ENCODE data around the gene SIL1. TPM values are rescaled to one million over a fixed set of nuclear protein-coding genes. Genes with fewer than 3 reads are reported as not detected.
"Not testable (repeated sequence)": the region's sequence is repeated elsewhere in the genome, so short reads cannot be mapped to it uniquely, and the experiment has no call there.

The SIL1 gene
- polyA plus RNA-seq, 2 of the 4 experiments (the other 2 are of a cell fraction), result 27.6 to 45.5 TPM

DNA sequence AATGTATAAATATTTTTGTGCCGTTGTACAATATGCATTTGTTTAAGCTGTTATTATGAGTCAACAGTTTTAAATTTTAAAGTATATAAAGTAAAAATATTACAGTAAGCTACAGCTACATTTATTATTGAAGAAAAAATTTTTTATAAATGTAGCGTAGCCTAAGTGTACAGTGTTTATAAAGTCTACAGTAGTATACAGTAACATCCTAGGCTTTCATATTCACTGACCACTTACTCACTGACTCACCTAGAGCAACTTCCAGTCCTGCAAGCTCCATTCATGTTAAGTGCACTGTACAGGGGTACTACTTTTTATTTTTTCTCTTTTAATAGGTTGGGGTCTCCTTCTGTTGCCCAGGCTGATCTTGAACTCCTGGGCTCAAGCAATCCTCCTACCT lies 30.6 kb downstream of the SIL1 start:
- H3K27ac ChIP-seq, result no peak overlapping the region
- ATAC-seq (no peak), FAIRE-seq (no peak), DNase-seq (ENCODE audit: low read depth in 1 of 2, low spot score in 1 of 2) (no peak)
- 0 out of 3 replicates have a peak, but pooled peaks cover 4% of the 10 kb centered on the region for H3K4me1 ChIP-seq
- ChIA-PET POLR2A (no interaction called here), CTCF (interaction anchor here (1.2 kb wide), 1 partner anchor 47 kb away, joined by 3 read pairs; no protein-coding TSS in a partner anchor)
- no peak overlapping the region for H3K4me3 ChIP-seq
- peaks cover 3% of the 10 kb centered on the region; the same call in 1 of the 3 replicates for H3K9me3 ChIP-seq
- TF ChIP-seq, protein P1, sequence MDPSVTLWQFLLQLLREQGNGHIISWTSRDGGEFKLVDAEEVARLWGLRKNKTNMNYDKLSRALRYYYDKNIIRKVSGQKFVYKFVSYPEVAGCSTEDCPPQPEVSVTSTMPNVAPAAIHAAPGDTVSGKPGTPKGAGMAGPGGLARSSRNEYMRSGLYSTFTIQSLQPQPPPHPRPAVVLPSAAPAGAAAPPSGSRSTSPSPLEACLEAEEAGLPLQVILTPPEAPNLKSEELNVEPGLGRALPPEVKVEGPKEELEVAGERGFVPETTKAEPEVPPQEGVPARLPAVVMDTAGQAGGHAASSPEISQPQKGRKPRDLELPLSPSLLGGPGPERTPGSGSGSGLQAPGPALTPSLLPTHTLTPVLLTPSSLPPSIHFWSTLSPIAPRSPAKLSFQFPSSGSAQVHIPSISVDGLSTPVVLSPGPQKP (IDR thresholded peaks at IDR 0.05; ENCODE audit: low read depth, low read length), result no peak
- TF ChIP-seq HOXA7 (CRISPR knock-in tag; IDR thresholded peaks at IDR 0.05) (no peak), EHMT2 (IDR thresholded peaks at IDR 0.05; ENCODE audit: low read depth) (no peak), CHD2 (IDR thresholded peaks at IDR 0.05; ENCODE audit: low read length, partially characterized antibody) (no peak), POLR2AphosphoS2 (conservative IDR thresholded peaks at IDR 0.05; ENCODE audit: low read length) (no peak)
- no peak overlapping the region for H3K4me2 ChIP-seq
- WGBS (ENCODE audit: missing lambda C conversion rate), result 90% methylated on average over 2 of the region's 2 CpGs

DNA sequence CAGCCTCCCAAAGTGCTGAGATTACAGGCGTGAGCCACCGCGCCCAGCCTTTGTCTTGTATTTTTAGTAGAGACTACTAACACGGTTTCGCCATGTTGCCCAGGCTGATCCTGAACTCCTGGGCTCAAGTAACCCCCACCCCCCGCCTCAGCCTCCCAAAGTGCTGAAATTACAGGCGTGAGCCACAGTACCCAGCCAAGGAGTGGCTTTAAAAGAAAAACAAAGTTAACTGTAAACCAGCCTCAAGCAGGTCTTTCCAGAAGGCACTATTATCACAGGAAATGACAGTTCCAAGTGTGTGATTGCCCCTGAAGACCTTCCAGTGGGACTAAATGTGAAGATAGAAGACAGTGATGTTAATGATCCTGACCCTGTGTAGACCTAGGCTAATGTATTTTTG lies 31.1 kb downstream of the SIL1 start:
- FAIRE-seq, result no peak
- 0 out of 3 replicates have a peak, but pooled peaks cover 3% of the 10 kb centered on the region for H3K9me3 ChIP-seq
- no peak for TF ChIP-seq EHF (CRISPR knock-in tag; IDR thresholded peaks at IDR 0.05)
- no peak for TF ChIP-seq ZFP36 (IDR thresholded peaks at IDR 0.05; ENCODE audit: borderline replicate concordance, partially characterized antibody)
- TF ChIP-seq POLR2AphosphoS2 (conservative IDR thresholded peaks at IDR 0.05; ENCODE audit: low read length), result no peak
- TF ChIP-seq ESRRA (IDR thresholded peaks at IDR 0.05; ENCODE audit: borderline replicate concordance, low read length), result no peak
- no peak for TF ChIP-seq KDM5A (IDR thresholded peaks at IDR 0.05)
- no peak for TF ChIP-seq RNF2 (IDR thresholded peaks at IDR 0.05; ENCODE audit: borderline replicate concordance, low read depth)
- TF ChIP-seq, protein P2, sequence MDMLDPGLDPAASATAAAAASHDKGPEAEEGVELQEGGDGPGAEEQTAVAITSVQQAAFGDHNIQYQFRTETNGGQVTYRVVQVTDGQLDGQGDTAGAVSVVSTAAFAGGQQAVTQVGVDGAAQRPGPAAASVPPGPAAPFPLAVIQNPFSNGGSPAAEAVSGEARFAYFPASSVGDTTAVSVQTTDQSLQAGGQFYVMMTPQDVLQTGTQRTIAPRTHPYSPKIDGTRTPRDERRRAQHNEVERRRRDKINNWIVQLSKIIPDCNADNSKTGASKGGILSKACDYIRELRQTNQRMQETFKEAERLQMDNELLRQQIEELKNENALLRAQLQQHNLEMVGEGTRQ (IDR thresholded peaks at IDR 0.05), result no peak
- no peak for TF ChIP-seq FOSL2 (IDR thresholded peaks at IDR 0.05)
- TF ChIP-seq FOSL2 (CRISPR knock-in tag; IDR thresholded peaks at IDR 0.05), result no peak
- TF ChIP-seq NPAS2 (CRISPR knock-in tag; IDR thresholded peaks at IDR 0.05; ENCODE audit: borderline replicate concordance), result no peak
- WGBS (ENCODE audit: missing lambda C conversion rate), result 87% methylated on average over 7 of the region's 7 CpGs
- H3K27ac ChIP-seq, result no peak overlapping the region
- POLR2A ChIA-PET, result no interaction called here
- H3K4me1 ChIP-seq, result 0 out of 3 replicates have a peak, but pooled peaks cover 4% of the 10 kb centered on the region
- CTCF ChIA-PET, result interaction anchor here (1.2 to 1.6 kb wide), 2 partner anchors 48 to 259 kb away, joined by 3 read pairs; no protein-coding TSS in a partner anchor
- H3K4me3 ChIP-seq, result no peak overlapping the region
- no peak for DNase-seq (ENCODE audit: low read depth in 1 of 2, low spot score in 1 of 2)
- no peak for ATAC-seq
- no peak overlapping the region for H3K4me2 ChIP-seq

DNA sequence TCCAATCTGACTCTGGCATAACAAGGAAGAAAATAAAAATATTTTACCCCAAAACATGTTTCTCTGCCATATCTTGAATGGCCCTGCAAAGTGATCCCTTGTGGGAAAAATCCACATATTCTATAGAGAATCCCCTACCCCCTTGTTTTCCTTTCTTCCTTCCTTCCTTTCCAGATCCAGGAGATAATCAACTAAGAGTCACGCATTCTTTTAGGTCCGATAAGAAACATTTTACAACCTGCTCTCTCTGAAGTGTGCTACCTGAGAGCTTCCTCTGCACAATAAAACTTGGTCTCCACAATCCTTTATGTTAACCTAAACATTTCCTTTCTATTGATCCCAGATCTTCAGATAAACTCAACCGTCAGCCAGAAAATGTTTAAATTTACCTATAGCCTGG lies 33.3 kb downstream of the SIL1 start:
- H3K9me3 ChIP-seq; H3K4me3 ChIP-seq; POLR2A ChIA-PET; H3K27ac ChIP-seq; H3K4me1 ChIP-seq; H3K4me2 ChIP-seq; DNase-seq (ENCODE audit: low read depth in 1 of 2, low spot score in 1 of 2); FAIRE-seq; ATAC-seq: not testable (repeated sequence)
- CTCF ChIA-PET, result interaction anchor here (1.6 kb wide), 1 partner anchor 29 kb away, joined by 3 read pairs; no protein-coding TSS in a partner anchor
- whole genome bisulfite sequencing (ENCODE audit: missing lambda C conversion rate), result 90% methylated on average over 3 of the region's 3 CpGs

DNA sequence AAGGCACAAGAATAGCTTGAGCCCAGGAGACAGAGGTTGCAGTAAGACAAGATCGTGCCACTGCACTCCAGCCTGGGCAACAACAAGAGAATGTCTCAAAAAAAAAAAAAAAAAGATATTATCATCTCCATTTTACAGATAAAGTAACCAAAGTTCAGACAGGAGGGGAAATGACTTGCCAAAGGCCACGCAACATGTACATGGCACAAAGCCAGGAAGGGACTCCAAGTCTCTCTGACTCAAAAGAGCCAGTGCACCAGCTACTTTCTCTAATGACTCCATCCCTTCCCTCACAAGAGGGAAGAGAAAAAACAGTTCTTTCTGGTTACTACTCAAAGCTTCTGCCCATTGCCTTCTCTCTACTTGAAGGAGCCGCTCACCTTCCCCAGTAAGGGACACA lies 34.1 kb downstream of the SIL1 start:
- ATAC-seq (no peak), DNase-seq (ENCODE audit: low read depth in 1 of 2, low spot score in 1 of 2) (no peak), FAIRE-seq (no peak)
- ChIA-PET POLR2A (no interaction called here), CTCF (interaction anchor here (1.2 to 1.6 kb wide), 2 partner anchors 30 to 32 kb away, joined by 3 to 5 read pairs; no protein-coding TSS in a partner anchor)
- WGBS (ENCODE audit: missing lambda C conversion rate), result 99% methylated on average over 3 of the region's 3 CpGs
- Histone ChIP-seq H3K4me3 (no peak overlapping the region), H3K4me2 (no peak overlapping the region), H3K9me3 (no peaks in the 10 kb centered on the region), H3K4me1 (0 out of 3 replicates have a peak, but pooled peaks cover 4% of the 10 kb centered on the region), H3K27ac (no peak overlapping the region)
- no peak for TF ChIP-seq TFCP2L1 (CRISPR knock-in tag; IDR thresholded peaks at IDR 0.05)
- TF ChIP-seq, protein P3, sequence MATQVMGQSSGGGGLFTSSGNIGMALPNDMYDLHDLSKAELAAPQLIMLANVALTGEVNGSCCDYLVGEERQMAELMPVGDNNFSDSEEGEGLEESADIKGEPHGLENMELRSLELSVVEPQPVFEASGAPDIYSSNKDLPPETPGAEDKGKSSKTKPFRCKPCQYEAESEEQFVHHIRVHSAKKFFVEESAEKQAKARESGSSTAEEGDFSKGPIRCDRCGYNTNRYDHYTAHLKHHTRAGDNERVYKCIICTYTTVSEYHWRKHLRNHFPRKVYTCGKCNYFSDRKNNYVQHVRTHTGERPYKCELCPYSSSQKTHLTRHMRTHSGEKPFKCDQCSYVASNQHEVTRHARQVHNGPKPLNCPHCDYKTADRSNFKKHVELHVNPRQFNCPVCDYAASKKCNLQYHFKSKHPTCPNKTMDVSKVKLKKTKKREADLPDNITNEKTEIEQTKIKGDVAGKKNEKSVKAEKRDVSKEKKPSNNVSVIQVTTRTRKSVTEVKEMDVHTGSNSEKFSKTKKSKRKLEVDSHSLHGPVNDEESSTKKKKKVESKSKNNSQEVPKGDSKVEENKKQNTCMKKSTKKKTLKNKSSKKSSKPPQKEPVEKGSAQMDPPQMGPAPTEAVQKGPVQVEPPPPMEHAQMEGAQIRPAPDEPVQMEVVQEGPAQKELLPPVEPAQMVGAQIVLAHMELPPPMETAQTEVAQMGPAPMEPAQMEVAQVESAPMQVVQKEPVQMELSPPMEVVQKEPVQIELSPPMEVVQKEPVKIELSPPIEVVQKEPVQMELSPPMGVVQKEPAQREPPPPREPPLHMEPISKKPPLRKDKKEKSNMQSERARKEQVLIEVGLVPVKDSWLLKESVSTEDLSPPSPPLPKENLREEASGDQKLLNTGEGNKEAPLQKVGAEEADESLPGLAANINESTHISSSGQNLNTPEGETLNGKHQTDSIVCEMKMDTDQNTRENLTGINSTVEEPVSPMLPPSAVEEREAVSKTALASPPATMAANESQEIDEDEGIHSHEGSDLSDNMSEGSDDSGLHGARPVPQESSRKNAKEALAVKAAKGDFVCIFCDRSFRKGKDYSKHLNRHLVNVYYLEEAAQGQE (IDR thresholded peaks at IDR 0.05), result 0 out of 2 replicates have a peak, but pooled peaks have one; percentile 20
- TF ChIP-seq, protein P1 (IDR thresholded peaks at IDR 0.05; ENCODE audit: low read depth, low read length), result no peak
- TF ChIP-seq TP53 (CRISPR knock-in tag; IDR thresholded peaks at IDR 0.05), result no peak

All from A549 (cell line).